Activated T-cell treated with anti-CD3 and anti-CD28 coated beads for 1 hour (primary cell): ENCODE measurements around the gene TPST1.
"Not testable (repeated sequence)": the region's sequence is repeated elsewhere in the genome, so short reads cannot be mapped to it uniquely, and the experiment has no call there.

Experiments used
- DNase-seq: peaks from one replicate; pipeline ENCODE4 v3.0.0-alpha.2; 2020; ENCODE audit warnings: low read depth

Gene TPST1

DNA sequence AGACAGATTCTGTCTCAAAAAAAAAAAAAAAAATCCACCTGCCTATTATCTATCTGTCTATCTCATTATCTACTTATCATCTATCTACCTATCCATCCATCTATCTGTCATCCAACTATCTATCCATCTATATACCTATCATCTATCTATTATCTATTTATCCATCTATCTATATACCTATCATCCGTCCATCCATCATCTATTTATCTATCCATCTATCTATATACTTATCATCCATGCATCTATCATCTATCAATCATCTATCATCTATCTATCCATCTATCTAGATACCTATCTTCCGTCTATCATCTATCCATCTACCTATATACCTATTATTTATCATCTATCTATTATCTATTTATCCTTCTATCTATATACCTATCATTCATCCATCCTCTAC is 16.5 kb upstream of the TPST1 start:
- no peak for DNase-seq

GRCh38 chr7:66189695-66190503 is 15.2 kb upstream of the TPST1 start:
- no peak for DNase-seq

DNA sequence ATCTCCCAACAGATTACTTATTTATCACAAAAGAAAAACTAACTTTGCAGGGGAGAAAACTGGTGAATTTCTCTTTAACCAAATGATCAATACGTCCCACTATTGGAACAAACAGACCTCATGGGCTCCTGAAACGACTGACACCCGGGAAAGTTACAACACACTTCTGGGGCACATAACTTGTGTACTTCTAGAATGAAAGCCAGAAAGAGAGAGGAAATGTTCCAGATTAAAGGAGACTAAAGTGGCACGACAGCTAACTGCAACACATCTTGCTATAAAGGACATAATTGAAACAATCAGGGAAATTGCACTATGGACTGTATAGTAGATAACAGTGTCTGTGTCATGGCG is 14.7 kb upstream of the TPST1 start:
- DNase-seq = no peak

DNA sequence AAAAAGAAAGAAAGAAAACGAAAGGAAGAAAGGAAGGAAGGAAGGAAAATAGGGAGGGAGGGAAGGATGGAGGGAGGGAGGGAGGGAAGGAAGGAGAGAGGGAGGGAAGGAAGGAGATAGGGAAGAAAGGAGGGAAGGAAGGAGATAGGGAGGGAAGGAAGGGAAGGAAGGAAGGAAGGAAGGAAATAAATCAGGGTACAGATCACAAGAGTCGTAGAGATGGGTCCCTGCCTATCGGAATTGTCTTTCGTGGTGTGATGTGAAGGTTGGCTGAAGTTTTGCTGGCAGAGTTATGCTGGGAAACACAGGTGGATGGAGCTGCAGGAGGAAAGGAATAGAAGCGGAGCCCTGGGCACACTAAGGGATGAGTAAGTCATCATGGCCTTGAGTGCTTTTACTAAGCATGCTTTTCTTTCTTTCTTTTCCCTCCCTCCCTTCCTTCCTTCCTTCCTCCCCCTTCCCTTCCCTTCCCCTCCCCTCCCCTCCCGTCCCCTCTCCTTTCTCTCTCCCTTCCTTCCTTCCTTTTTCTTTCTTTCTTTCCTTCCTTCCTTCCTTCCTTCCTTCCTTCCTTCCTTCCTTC is 11.9 kb upstream of the TPST1 start:
- DNase-seq = no peak

DNA sequence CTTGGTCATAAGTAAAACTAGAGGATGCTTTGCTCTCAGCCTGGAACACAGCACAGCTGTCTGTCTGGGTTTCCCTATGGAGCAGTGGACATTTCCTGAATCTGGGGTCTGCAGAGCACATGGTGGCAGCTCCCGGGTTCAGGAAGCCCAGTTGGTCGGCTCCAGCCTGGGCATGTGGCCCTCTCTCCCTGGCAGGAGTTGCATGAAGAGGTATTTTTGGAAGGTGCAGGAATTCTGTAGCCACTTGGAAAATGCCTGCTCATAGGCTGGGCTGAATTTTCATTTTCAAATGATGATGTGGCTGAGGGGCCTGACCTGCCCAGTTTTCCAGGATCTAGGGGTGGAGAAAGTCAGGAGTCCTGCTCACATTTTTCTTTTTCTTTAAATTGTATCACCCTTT is 6.7 kb upstream of the TPST1 start:
- DNase-seq = no peak

DNA sequence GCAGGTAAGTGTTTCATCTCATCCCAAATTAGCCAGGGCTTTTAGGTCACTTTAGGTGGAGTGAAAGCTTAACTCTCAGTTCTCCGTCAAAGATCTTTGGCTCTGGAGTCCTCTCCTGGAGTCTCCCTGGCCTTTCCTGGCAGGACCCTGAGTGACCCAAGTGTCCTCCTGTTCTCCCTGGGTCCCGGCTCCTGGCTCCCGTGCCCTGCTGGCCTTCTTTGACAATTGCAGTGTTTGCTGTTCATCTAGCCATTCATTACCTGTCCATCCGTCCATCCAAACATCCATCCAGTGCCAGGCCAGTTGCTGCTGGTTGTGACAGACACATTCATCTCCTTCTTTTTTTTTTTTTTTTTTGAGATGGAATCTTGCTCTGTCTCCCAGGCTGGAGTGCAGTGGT is 6.2 kb upstream of the TPST1 start:
- no peak for DNase-seq

DNA sequence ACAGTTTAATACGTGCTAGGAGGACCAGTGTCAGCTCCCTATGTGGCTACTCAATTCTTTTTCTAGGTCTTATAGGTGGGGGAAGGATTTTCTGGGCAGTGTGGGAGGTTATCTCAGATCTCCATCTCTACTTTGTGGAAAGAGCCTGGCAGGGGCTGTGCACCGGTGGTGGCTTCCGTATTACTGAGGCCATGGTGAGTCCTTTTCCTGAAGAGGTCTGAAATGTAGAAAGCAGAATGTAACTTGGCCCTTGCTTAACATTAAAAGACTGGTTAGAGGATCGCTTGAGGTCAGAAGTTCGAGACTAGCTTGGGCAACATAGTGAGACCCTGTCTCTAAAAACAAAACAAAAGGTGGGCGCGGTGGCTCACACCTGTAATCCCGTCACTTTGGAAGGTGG is 2.7 kb upstream of the TPST1 start:
- DNase-seq = no peak

DNA sequence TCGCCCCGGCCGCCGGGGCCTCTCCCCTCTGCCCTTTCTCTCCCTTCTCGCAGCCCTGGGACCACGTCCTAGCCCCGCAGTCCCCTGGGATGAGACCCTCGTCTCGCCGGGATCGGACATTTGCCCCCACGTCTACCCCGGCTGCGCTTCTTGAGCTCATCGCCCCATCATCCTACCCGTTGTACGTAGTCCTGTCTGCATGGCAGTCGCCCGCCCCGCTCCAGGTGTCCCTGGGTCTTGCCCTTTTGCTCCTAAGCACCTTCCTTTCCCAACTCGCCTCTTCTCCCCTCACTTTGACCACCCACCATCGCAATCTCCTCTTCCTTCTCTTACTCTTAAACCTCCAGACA is 582 bp downstream of the TPST1 start:
- peak; percentile 0 for DNase-seq

- no peak for DNase-seq
Measured at GRCh38 chr7:66206119-66206933, 1.2 kb downstream of the TPST1 start.

DNA sequence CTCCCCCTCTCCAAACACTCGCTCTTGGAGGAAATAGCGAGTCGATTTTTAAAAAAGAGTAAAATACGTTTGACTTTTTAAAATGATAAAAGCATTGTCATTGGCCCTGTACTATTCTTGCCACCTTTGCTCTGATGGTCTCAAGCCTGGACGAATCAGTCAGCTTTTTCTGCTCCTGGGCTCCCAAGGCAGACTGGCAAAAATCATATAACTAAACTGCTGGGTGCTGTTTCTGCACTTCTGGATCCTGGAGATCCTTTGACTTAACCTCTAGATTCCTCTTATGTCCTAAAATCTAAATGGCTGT is 1.8 kb downstream of the TPST1 start:
- DNase-seq = no peak

DNA sequence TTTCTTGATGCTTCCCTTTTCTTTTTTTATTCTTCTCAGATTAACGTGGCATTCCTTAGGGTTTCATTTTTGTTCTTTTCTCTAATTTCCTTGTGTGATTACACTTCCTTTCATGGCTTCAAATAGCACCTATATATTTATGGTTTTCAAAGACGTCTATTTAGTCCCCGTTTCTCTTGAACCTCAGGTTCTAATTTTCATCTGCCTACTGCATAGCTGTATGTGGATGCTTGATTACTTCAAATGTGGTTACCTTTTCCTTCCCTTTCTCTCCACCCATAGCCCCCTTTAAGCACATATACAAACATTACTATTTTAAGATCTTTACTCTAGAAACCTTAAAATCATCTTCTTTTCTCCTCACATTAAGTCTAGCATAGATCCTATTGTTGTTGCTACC is 2.4 kb downstream of the TPST1 start:
- no peak for DNase-seq

GRCh38 chr7:66211429-66211828 is 6.3 kb downstream of the TPST1 start:
- no peak for DNase-seq

DNA sequence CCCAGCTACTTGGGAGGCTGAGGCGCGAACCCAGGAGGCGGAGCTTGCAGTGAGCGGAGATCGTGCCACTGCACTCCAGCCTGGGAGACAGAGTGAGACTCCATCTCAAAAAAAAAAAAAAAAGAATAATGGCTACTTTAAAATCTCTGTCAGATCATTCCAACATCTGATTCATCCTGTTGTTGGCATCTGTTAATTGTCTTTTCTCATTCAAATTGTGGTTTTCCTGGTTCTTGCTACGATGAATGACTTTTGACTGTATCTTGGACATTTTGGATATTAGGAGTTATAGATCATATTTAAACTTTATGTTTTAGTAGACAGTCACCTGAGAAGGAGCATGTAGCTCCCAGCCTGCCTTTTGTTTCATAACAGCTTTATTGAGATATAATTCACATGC is 8.5 kb downstream of the TPST1 start:
- no peak for DNase-seq

DNA sequence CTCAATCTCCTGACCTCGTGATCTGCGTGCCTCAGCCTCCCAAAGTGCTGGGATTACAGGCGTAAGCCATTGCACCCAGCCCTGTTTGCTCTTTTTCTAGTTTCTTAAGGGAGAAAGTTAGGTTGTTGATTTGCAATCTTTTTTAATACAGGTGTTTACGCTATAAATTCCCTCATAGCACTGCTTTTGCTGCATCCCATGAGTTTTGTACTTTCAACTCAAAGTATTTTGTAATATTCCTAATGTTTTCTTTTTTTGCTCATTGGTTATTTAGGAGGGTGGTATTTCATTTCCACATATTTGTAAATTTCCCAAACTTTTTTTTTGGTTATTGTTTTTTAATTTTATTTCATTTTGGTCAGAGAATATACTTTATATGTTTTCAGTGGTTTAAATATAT is 11.6 kb downstream of the TPST1 start:
- no peak for DNase-seq

DNA sequence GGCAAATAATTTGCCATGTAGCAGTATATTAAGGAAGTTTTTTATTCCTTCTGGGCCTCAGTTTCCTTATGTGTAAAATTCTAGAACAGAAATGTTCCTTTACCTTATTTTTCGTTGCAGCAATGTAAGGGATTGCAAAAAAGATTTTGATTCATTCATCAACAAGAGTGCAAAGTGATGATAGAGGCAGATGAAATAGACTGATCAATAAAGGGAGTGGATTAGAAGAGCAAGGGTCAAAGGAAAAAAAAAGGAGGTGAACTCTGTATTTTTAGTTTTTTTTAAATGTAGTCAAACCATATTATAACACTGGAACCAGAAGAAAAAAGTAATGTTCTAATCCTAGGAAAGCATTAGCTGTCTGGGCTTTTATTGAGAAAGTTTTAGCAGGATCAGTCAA is 14.7 kb downstream of the TPST1 start:
- no peak for DNase-seq

DNA sequence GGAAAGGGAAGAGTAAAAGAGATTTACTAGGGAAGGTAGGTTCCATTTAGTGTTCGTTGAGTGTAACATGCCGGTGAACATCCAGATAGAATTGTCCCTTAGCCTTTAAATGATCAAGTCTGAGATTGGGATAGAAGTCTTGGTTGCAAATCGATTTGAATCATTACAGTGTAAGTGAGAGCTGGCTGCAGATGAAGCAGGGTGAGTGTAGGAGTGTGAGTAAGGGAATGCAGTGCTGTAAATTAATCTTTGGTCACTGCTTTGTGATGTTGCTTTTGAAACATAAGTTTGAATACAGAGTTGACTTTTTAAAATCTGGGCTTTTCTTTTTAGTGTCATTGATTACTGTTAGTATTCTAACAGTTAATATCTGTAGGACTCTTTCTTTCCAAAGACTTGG is 16.3 kb downstream of the TPST1 start:
- DNase-seq = no peak

GRCh38 chr7:66227808-66228207 is 22.7 kb downstream of the TPST1 start:
- DNase-seq = no peak

- DNase-seq = not testable (repeated sequence)
Measured at GRCh38 chr7:66231326-66232216, 26.4 kb downstream of the TPST1 start.

GRCh38 chr7:66233638-66234037 is 28.5 kb downstream of the TPST1 start:
- DNase-seq = no peak

DNA sequence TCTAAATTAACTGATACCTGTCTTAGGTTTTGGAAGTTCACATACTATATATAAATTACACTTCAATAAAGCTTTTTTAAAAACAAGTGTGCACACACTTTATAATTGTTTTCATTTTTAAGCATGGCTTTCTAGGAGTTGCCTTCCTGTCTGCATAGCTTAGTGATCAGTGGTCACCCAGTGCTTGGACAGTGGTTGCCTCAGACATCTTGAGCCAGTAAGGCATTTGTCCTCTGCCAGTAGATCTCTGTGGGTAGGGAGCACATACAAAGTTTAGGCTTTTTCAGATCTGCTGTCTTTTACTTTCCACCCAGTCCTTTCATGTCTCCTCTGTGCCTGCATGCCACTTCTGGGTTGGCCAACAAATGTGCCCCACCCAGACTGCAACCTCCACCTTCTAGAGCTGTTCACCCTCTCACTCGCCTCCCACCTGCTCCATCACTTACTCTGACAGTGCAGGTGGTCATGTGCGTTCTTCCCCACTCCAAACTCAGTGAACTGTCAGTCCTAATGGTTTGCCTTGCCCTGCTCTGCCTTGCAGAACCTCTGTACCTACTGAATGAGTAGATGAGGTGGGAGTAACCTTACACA is 31.7 kb downstream of the TPST1 start:
- no peak for DNase-seq

DNA sequence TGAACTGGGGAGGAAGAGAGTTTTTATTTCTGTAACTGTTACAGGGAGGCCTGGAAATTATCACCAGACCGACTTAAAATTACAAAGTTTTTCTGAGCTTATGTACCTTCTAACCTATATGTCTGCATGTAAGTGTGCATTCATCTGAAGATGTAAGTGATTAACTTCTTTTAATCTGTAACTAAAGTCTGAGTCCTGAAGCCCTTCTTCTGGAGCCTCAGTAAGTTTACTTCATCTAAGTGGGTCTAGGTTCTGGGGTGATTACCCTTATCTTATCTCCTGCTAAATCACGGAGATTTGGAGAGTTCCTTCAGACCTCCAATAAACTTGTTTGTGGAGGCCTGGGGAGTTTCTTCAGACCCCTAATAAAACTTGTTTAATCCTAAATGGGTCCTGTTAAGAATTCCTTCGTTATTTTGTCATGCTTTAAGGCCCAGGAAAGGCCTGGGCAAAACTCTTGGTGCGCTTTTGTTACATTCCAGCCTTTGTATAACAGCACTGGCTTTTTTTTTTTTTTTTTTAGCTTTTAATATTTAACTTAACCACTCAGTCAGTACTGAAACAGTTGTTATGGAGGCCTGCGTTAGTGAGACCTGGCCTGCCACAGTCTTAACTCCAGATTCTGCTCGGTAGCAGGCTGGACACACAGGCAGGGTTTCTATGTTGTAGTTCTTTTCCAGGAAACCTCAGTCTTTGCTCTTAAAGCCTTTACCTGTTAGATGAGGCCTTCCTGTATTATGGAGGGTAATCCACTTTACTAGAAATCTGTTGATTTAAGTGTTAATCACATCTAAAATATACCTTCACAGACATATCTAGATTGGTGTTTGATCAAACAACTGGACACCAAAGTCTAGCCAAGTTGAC is 33.0 kb downstream of the TPST1 start:
- DNase-seq = no peak
